Astrocyte (in vitro differentiated cells and primary cell): ENCODE measurements around the gene SNAI3. TPM values are rescaled to one million over a fixed set of nuclear protein-coding genes. Genes with fewer than 3 reads are reported as not detected.

Source experiments
- DNase-seq: peaks from one replicate; pipeline ENCODE4 v3.0.0-alpha.2; 2010; ENCODE audit warnings: low read depth
- FAIRE-seq: peaks from 2 replicates; lab custom pipeline; 2011; peaks lifted over from hg19 to GRCh38; lab: Jason Lieb, UNC
- H2AFZ ChIP-seq: 2 replicates; pipeline ENCODE4 v1.6.0; 2012; ENCODE audit warnings: low read depth, low read length, inconsistent platforms
- H3K27ac ChIP-seq: 2 replicates; pipeline ENCODE4 v1.5.1; 2011; ENCODE audit warnings: low read depth, low read length, inconsistent platforms
- H3K27me3 ChIP-seq: 2 replicates; pipeline ENCODE4 v1.6.0; 2011; ENCODE audit warnings: low read length, inconsistent platforms; ENCODE audit not compliant: insufficient read depth
- H3K36me3 ChIP-seq: 2 replicates; pipeline ENCODE4 v1.5.1; 2011; ENCODE audit warnings: low read length, inconsistent platforms; ENCODE audit not compliant: insufficient read depth
- H3K4me1 ChIP-seq: 2 replicates; pipeline ENCODE4 v1.5.1; 2011; ENCODE audit warnings: low read length, inconsistent platforms; ENCODE audit not compliant: insufficient read depth
- H3K4me2 ChIP-seq: 2 replicates; pipeline ENCODE4 v1.6.0; 2012; ENCODE audit warnings: low read length, inconsistent platforms
- H3K4me3 ChIP-seq: 2 replicates; pipeline ENCODE4 v1.5.1; 2011; ENCODE audit warnings: low read depth, mild to moderate bottlenecking, low read length, inconsistent platforms; ENCODE audit not compliant: insufficient read depth
- H3K79me2 ChIP-seq: 2 replicates; pipeline ENCODE4 v1.6.0; 2012; ENCODE audit warnings: mild to moderate bottlenecking, low read length, inconsistent platforms; ENCODE audit not compliant: insufficient read depth
- H3K9ac ChIP-seq: 2 replicates; pipeline ENCODE4 v1.6.0; 2012; ENCODE audit warnings: mild to moderate bottlenecking, low read length, inconsistent platforms
- H3K9me3 ChIP-seq: 2 replicates; pipeline ENCODE4 v1.5.1; 2012; ENCODE audit warnings: low read depth, mild to moderate bottlenecking, low read length, inconsistent platforms; ENCODE audit not compliant: insufficient read depth
- H4K20me1 ChIP-seq: 2 replicates; pipeline ENCODE4 v1.6.0; 2012; ENCODE audit warnings: low read length, inconsistent platforms; ENCODE audit not compliant: insufficient read depth
- H3K27ac Mint-ChIP-seq: one replicate; pipeline ENCODE4 v1.8.0; 2021; ENCODE audit warnings: mild to moderate bottlenecking, mixed read lengths; ENCODE audit not compliant: unreplicated experiment
- H3K27me3 Mint-ChIP-seq: one replicate; pipeline ENCODE4 v1.8.0; 2021; ENCODE audit warnings: low read depth, mixed read lengths; ENCODE audit not compliant: unreplicated experiment
- H3K36me3 Mint-ChIP-seq: one replicate; pipeline ENCODE4 v1.8.0; 2021; ENCODE audit warnings: low read depth, mixed read lengths; ENCODE audit not compliant: unreplicated experiment
- H3K4me1 Mint-ChIP-seq: one replicate; pipeline ENCODE4 v1.8.0; 2021; ENCODE audit warnings: low read depth, mixed read lengths; ENCODE audit not compliant: unreplicated experiment
- H3K4me3 Mint-ChIP-seq: one replicate; pipeline ENCODE4 v1.8.0; 2021; ENCODE audit warnings: mild to moderate bottlenecking, moderate library complexity, mixed read lengths; ENCODE audit not compliant: unreplicated experiment
- H3K9me3 Mint-ChIP-seq: one replicate; pipeline ENCODE4 v1.8.0; 2021; ENCODE audit warnings: mild to moderate bottlenecking, mixed read lengths; ENCODE audit not compliant: unreplicated experiment
- EZH2 ChIP-seq: IDR thresholded peaks from 2 replicates; pipeline ENCODE4 v1.6.1; 2012; ENCODE audit warnings: mild to moderate bottlenecking, low read length, inconsistent platforms; ENCODE audit not compliant: insufficient read depth
- total RNA-seq: library from RNA; stranded (reverse); gene quantifications from 2 replicates; pipeline ENCODE4 v1.2.1, GENCODE V29; 2021
- TF ChIP-seq, protein P1 (sequence below): IDR thresholded peaks from 2 replicates; pipeline ENCODE4 v1.5.1; 2011; ENCODE audit warnings: low read depth, mild to moderate bottlenecking, inconsistent platforms, low read length, moderate library complexity; ENCODE audit not compliant: insufficient read depth

The SNAI3 gene
- total RNA-seq, 1 donor from 2014 or later = 0.48 TPM

DNA sequence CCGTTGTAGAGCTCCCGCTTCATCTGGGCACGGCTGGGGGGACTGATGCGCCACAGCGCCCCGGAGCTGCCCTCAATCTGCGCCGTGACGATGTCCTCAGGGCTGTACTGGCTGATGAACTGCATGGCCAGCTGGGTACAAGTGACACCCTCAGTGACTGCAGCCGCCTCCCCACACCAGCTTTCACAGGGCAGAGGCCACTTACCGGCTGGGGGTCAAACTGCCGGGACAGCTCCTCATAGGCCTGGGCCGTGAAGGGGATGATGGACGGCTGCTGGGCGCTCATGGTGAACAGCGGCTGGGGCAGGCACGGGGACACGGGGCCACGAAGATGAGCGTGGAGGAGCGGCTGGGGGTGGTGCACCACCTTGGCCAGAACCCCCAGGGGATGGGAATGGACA is 30.3 kb upstream of the SNAI3 start:
- Histone ChIP-seq H2AFZ (no peak overlapping the region), H3K36me3 (peaks cover 17% of the 10 kb centered on the region), H3K9ac (no peak overlapping the region), H3K27ac (no peak overlapping the region), H3K4me2 (no peak overlapping the region), H3K4me1 (no peaks in the 10 kb centered on the region), H3K9me3 (no peaks in the 10 kb centered on the region), H3K79me2 (peaks cover 20% of the 10 kb centered on the region), H4K20me1 (peaks cover 62% of the 10 kb centered on the region), H3K27me3 (no peaks in the 10 kb centered on the region), H3K4me3 (no peak overlapping the region)
- H3K27me3 Mint-ChIP-seq = no peaks in the 10 kb centered on the region
- DNase-seq (no peak), FAIRE-seq (no peak)
- no peak overlapping the region for H3K4me3 Mint-ChIP-seq
- peaks cover 16% of the 10 kb centered on the region for H3K36me3 Mint-ChIP-seq
- H3K9me3 Mint-ChIP-seq = no peaks in the 10 kb centered on the region
- H3K4me1 Mint-ChIP-seq = no peaks in the 10 kb centered on the region
- no peak for TF ChIP-seq EZH2
- TF ChIP-seq, protein P1, sequence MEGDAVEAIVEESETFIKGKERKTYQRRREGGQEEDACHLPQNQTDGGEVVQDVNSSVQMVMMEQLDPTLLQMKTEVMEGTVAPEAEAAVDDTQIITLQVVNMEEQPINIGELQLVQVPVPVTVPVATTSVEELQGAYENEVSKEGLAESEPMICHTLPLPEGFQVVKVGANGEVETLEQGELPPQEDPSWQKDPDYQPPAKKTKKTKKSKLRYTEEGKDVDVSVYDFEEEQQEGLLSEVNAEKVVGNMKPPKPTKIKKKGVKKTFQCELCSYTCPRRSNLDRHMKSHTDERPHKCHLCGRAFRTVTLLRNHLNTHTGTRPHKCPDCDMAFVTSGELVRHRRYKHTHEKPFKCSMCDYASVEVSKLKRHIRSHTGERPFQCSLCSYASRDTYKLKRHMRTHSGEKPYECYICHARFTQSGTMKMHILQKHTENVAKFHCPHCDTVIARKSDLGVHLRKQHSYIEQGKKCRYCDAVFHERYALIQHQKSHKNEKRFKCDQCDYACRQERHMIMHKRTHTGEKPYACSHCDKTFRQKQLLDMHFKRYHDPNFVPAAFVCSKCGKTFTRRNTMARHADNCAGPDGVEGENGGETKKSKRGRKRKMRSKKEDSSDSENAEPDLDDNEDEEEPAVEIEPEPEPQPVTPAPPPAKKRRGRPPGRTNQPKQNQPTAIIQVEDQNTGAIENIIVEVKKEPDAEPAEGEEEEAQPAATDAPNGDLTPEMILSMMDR = no peak
- no peak overlapping the region for H3K27ac Mint-ChIP-seq

- TF ChIP-seq, protein P1 = no peak
- Histone ChIP-seq H4K20me1 (peaks cover 66% of the 10 kb centered on the region), H2AFZ (no peak overlapping the region), H3K4me1 (no peaks in the 10 kb centered on the region), H3K27me3 (no peaks in the 10 kb centered on the region), H3K4me3 (no peak overlapping the region), H3K79me2 (peaks cover 24% of the 10 kb centered on the region), H3K9ac (no peak overlapping the region), H3K36me3 (peaks cover 17% of the 10 kb centered on the region), H3K9me3 (no peaks in the 10 kb centered on the region), H3K4me2 (no peak overlapping the region), H3K27ac (no peak overlapping the region)
- Mint-ChIP-seq H3K27me3 (no peaks in the 10 kb centered on the region), H3K9me3 (no peaks in the 10 kb centered on the region), H3K4me1 (no peaks in the 10 kb centered on the region), H3K27ac (no peak overlapping the region), H3K36me3 (peaks cover 16% of the 10 kb centered on the region), H3K4me3 (no peak overlapping the region)
- DNase-seq (no peak), FAIRE-seq (no peak)
Observed at GRCh38 chr16:88716201-88716600, 29.9 kb upstream of the SNAI3 start.

DNA sequence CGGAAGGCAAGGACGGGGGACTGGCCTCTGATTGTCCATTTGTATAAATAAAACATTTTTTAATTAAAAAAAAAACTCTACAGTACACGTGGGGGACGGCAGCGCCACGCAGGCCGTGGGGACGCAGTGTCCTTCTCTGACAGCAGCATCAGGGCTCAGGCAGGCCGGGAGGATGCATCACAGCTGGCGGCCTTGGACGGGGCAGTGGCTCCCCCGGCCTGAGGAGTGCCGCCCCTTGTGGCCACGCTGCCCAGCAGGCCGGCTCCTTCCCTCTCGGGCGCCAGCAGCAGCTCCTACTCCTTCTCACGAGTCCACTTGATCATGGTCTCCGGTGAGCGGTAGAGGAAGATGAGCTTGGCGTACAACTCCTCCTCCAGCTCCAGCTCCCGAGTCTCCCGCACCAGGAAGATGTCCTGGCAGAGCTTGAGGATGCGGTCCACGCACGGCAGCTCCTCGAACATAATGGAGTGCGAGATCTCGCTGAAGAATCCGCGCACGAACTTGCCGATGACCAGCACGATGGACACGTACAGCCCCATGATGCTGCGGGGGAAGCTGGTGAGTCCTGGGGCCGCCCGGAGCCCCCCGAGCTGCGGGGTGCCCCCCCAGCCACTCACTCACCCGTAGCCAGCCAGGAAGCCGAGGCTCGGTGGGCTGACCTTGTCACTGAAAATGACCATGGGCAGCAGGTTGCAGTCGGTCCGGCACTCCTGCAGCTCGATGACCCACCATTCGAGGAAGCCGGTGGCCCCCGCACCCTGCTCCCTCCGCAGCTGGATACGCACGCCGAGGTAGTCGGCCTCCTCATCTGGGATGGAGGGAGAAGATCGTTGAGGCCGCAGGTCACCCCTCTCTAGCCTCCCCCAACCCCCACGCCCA is 29.2 kb upstream of the SNAI3 start:
- H3K36me3 ChIP-seq = peaks cover 17% of the 10 kb centered on the region
- TF ChIP-seq, protein P1 = no peak
- TF ChIP-seq EZH2 = no peak

More for the DNA sequence above, 29.2 kb upstream of the SNAI3 start:
- no peaks in the 10 kb centered on the region for H3K4me1 Mint-ChIP-seq
- no peaks in the 10 kb centered on the region for H3K9me3 ChIP-seq
- no peak overlapping the region for H3K4me2 ChIP-seq
- no peak overlapping the region for H3K27ac Mint-ChIP-seq
- no peaks in the 10 kb centered on the region for H3K4me1 ChIP-seq
- no peak for DNase-seq
- H3K27me3 Mint-ChIP-seq = no peaks in the 10 kb centered on the region
- H3K4me3 ChIP-seq = no peak overlapping the region
- peaks cover 16% of the 10 kb centered on the region for H3K36me3 Mint-ChIP-seq
- H3K9ac ChIP-seq = no peak overlapping the region
- no peak overlapping the region for H2AFZ ChIP-seq
- peaks cover 30% of the 10 kb centered on the region for H3K79me2 ChIP-seq
- no peak overlapping the region for H3K27ac ChIP-seq
- no peaks in the 10 kb centered on the region for H3K27me3 ChIP-seq
- H3K4me3 Mint-ChIP-seq = no peak overlapping the region
- H3K9me3 Mint-ChIP-seq = no peaks in the 10 kb centered on the region
- FAIRE-seq = no peak
- peaks cover 72% of the 10 kb centered on the region for H4K20me1 ChIP-seq
